Adipocyte (in vitro differentiated cells): ENCODE results near the gene WASL.

Experiments
- DNase-seq: peaks from one replicate; pipeline ENCODE4 v3.0.0-alpha.2; 2015; ENCODE audit warnings: low read depth
- H3K27me3 ChIP-seq: replicated peaks from 2 replicates; pipeline ENCODE4 v1.7.0; 2013; ENCODE audit warnings: mild to moderate bottlenecking, low read length, moderate library complexity; ENCODE audit not compliant: control insufficient read depth, insufficient read depth
- H3K36me3 ChIP-seq: 2 replicates; pipeline ENCODE4 v1.7.0; 2013; ENCODE audit warnings: low read length, mild to moderate bottlenecking, moderate library complexity; ENCODE audit not compliant: control insufficient read depth, insufficient read depth, severe bottlenecking
- H3K4me1 ChIP-seq: 2 replicates; pipeline ENCODE4 v1.7.0; 2013; ENCODE audit warnings: mild to moderate bottlenecking, low read length, moderate library complexity; ENCODE audit not compliant: control insufficient read depth, insufficient read depth
- H3K4me3 ChIP-seq: 2 replicates; pipeline ENCODE4 v1.7.0; 2013; ENCODE audit warnings: mild to moderate bottlenecking, low read length, moderate library complexity
- H3K9ac ChIP-seq: 2 replicates; pipeline ENCODE4 v1.7.0; 2013; ENCODE audit warnings: mild to moderate bottlenecking, low read length, moderate library complexity
- H3K9me3 ChIP-seq: 2 replicates; pipeline ENCODE4 v1.7.0; 2013; ENCODE audit warnings: mild to moderate bottlenecking, low read length, moderate library complexity; ENCODE audit not compliant: control insufficient read depth

The WASL gene

DNA sequence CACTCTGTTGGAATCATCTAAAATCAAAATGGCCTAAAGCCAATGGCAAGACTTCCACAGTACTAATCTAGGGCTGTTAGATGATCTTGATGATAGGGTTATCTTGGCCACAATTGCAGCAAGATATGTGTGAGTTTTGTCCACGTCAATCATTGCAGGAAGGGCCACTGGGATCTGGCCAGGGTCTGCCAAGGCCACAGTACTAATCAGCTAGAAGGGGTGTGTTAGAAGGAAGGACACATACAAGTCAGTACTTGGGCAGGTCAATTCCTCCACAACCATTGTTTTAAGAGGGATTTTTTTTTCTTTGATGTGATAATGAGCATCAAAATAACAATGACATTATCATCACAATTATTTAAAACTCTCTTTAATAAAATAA lies 91.5 kb downstream of the WASL start:
- no peak overlapping the region for H3K4me3 ChIP-seq
- no peaks in the 10 kb centered on the region for H3K27me3 ChIP-seq
- H3K36me3 ChIP-seq: no peaks in the 10 kb centered on the region
- DNase-seq: no peak
- H3K9ac ChIP-seq: no peak overlapping the region
- H3K4me1 ChIP-seq: no peaks in the 10 kb centered on the region
- H3K9me3 ChIP-seq: no peaks in the 10 kb centered on the region

DNA sequence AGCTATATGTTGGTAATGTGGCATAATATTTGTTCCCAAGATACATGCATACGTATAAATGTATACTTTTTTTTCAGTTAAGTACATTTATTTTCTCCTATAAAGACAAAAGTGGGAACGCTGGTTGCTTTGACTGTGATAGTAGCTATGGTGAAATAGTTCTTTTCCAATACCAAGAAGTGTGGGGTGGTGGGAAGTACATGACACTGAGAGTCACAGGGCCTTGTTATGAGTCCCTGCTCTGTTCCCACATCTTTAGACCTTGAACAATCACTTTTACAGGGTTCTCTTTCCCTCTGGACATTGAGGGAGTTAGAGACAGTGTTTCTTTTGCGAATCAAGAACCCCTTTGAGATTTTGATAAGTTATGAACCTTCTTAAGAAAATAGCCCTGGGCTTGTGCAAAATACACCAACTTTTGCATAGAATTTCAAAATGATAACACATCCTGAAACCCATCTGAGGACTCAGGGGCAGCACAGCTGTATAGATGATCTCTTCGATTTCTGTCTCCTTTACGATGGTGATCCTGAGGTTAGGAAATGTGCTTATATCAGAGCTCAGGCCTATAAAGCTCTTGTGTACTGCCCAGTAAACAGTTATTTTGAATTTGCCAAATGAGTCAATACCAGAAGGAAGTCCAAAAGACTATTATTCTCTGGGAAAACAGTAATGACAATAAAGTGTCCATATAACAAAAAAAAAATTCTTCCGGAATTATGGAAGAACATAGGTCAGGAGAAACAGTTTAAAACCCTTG lies 92.1 kb downstream of the WASL start:
- H3K4me3 ChIP-seq: no peak overlapping the region
- no peaks in the 10 kb centered on the region for H3K27me3 ChIP-seq
- H3K9me3 ChIP-seq: no peaks in the 10 kb centered on the region
- no peak overlapping the region for H3K9ac ChIP-seq
- DNase-seq: no peak
- H3K4me1 ChIP-seq: no peaks in the 10 kb centered on the region
- no peaks in the 10 kb centered on the region for H3K36me3 ChIP-seq

DNA sequence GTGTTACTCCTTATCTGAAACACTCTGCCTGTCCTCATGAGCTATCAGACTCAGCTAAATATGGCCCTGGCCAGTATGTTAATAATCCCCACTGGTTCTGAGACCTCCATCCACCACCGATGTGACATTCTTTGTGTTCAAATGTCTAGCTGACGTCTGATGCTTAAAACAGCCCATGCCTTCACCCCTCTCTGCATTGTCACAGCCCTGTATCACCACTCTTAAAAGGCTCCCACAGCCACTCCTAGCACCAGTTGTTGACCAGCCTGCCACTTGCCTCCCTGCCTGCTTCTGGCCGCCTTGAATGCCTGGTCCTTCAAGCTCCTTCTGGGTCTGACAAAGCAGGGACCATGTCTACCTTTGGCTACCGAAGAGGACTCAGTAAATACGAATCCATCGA lies 93.2 kb downstream of the WASL start, which contains the start of gene LMOD2:
Gene LMOD2, plus strand, starts transcription at position 253 of the 400 bp plus-strand sequence. Its CDS starts 98 bp downstream, at position 351.
- no peaks in the 10 kb centered on the region for H3K4me1 ChIP-seq
- no peak within 1 kb of the TSS for H3K4me3 ChIP-seq
- no peak within 1 kb of the TSS for H3K9ac ChIP-seq
- no peak for DNase-seq
- H3K27me3 ChIP-seq: no peaks in the 10 kb centered on the region
- H3K9me3 ChIP-seq: no peaks in the 10 kb centered on the region
- H3K36me3 ChIP-seq: no peaks in the 10 kb centered on the region

DNA sequence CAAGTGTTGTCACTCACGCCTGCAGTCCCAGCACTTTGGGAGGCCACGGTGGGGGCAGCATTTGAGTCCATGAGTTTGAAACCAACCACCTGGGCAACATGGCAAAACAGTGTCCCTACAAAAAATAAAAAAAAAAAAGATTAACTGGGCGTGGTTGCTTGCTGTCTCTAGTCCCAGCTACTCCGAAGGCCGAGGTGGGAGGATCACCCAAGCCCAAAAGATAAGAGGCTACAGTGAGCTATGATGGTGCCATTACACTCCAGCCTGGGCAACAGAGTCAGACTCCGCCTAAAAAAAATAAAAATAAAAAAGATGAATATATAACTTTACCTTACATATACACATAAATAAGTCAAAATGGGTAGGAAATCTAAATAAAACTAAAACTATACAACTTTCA lies 95.6 kb downstream of the WASL start:
- Histone ChIP-seq H3K9me3 (no peaks in the 10 kb centered on the region), H3K36me3 (no peaks in the 10 kb centered on the region), H3K4me1 (no peaks in the 10 kb centered on the region), H3K27me3 (no peaks in the 10 kb centered on the region), H3K4me3 (no peak overlapping the region), H3K9ac (no peak overlapping the region)
- DNase-seq: no peak

DNA sequence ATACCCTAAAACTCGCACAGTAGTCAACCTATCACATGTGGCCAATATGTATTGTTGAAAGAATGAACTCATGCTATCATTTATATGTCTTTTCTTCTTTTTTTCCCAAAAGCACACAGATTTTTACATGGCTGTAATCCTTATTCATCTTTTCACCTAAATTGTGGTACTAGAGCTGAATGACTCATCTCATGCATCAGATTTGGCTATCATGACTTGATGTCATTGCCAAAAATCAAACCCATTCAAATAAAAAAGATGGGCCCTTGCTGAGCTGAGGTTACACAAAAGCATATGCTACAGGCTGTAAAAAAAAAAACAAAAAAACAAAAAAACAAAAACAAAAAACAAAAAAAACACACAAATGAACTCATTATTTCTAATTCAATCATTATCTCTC lies 96.4 kb downstream of the WASL start:
- Histone ChIP-seq H3K4me1 (no peaks in the 10 kb centered on the region), H3K36me3 (no peaks in the 10 kb centered on the region), H3K4me3 (no peak overlapping the region), H3K9ac (no peak overlapping the region), H3K27me3 (no peaks in the 10 kb centered on the region), H3K9me3 (no peaks in the 10 kb centered on the region)
- DNase-seq: no peak

DNA sequence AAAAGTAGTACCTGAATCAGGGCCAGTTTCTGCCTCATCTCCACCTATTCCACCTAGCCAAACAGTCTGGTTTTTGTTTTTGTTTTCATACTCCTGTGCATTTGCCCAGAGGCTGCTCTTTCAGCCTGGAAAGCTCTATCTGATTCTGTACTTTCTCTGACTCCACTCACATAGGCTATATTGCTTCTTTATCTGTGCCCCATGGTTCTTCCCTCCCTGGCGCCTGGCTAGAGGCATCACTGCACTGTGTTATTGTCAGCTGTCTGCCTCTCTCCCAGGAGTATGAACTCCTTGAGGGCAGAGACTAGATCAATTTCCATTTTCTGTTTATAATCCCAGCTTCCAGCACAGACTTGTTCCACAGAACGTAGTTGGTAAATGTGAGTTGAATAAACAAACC lies 98.2 kb downstream of the WASL start:
- no peaks in the 10 kb centered on the region for H3K9me3 ChIP-seq
- no peak overlapping the region for H3K9ac ChIP-seq
- H3K36me3 ChIP-seq: no peaks in the 10 kb centered on the region
- H3K27me3 ChIP-seq: no peaks in the 10 kb centered on the region
- DNase-seq: no peak
- peaks cover 6% of the 10 kb centered on the region for H3K4me1 ChIP-seq
- no peak overlapping the region for H3K4me3 ChIP-seq

DNA sequence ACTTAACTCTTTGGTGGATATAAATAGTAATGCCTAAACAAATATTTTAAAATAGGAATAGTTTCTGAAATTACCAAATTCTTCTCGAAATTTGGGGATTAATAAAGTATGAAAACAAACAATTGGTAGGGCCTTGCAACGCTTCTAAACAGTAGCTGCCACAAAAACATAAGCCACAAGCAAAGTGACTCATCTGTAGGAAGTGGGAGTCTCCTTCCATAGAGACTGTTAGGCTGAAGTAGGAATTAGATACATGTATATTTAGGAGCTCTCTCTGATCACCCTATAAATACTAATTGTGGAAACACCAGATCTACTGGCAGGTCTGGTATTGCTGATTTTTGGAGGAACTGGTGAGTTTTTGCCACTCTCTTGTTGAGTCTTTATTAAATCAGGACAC lies 98.8 kb downstream of the WASL start:
- DNase-seq: no peak
- Histone ChIP-seq H3K36me3 (no peaks in the 10 kb centered on the region), H3K27me3 (no peaks in the 10 kb centered on the region), H3K4me3 (no peak overlapping the region), H3K4me1 (peaks cover 11% of the 10 kb centered on the region), H3K9ac (no peak overlapping the region), H3K9me3 (no peaks in the 10 kb centered on the region)

DNA sequence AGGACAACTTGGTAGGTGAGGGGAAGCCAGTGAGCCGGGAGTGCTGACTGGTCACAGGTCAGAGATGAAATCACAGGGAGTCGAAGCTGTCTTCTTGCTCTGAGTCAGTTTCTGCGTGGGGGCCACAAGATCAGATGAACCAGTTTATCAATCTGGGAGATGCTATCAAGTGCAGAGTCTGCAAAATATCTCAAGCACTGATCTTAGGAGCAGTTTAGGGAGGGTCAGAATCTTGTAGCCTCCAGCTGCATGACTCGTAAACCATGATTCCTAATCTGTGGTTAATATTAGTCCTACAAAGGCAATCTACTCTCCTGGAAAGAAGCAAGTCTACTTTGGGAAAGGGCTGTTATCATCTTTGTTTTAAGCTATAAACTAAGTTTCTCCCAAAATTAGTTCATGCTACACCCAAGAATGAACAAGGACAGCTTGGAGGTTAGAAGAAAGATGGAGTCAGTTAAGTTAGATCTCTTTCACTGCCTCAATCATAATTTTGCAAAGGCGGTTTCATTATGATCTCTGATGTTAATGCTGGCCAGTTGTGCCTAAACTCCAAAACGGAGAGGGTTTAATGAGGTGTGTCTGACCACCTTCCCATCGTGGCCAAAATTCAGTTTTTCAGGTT lies 101.6 kb downstream of the WASL start:
- Histone ChIP-seq H3K9me3 (no peaks in the 10 kb centered on the region), H3K4me3 (no peak overlapping the region), H3K36me3 (no peaks in the 10 kb centered on the region), H3K27me3 (no peaks in the 10 kb centered on the region), H3K4me1 (peaks cover 32% of the 10 kb centered on the region), H3K9ac (no peak overlapping the region)
- DNase-seq: no peak

DNA sequence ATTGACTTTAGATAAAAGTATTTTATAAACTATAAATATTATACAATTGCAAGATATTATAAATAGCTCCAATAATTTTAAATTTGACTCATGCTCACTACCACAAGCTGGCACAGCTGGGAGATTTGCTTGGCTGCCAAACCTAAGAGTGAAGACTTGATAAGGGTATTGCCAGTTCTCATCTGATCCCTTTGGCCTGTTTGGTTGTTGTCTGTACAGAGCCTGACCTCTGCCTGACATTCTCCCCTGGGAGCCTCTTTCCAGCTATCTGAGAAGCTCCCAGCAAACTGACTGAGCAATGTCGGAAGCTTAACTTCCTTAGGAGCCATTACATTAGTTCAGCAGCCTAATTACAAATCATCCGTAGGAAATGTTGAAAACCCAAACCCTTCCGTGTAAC lies 103.3 kb downstream of the WASL start:
- no peak overlapping the region for H3K9ac ChIP-seq
- DNase-seq: no peak
- no peak overlapping the region for H3K4me3 ChIP-seq
- H3K4me1 ChIP-seq: peaks cover 37% of the 10 kb centered on the region
- no peaks in the 10 kb centered on the region for H3K9me3 ChIP-seq
- no peaks in the 10 kb centered on the region for H3K27me3 ChIP-seq
- no peaks in the 10 kb centered on the region for H3K36me3 ChIP-seq

DNA sequence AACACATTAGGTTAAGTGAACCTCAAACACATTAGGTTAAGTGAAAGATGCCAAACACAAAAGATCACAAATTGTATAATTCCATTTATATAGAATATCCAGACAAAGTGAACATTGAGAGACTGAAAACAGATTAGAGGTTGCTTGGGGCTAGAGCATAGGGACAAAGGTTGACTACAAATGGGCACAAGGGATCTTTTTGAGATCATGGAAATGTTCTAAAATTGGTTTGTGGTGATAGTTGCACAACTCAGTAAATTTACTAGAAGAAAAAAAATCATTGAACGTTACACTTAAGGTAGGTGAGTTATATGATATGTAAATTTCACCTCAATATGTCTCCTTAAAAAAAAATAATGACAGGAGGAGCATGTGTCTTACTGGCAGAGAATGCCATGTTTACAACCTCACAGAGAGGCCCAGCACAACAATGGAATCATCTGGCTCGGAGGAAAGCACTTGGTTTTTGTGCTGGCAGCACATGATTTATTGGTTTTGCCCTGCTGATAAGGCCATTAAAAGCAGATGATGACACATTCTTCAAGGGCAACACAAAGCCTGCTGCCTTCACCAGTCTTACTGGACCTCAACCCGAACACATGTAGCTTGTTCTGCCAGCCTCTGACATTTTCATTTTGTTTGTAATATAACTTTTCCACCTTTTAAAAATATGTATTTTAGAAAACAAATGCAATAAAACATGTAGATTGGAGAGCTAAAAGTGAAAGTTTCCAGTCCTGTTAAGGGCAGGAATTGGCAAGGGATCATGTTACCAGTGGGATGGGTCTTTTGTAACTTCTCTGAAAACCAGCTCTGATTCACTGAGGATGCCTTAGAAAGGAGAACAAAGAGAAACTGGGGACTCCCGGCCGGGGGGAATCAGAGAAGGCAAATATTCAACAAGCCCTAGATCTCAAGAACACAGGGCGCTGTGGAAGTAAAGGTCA lies 105.0 kb downstream of the WASL start:
- Histone ChIP-seq H3K9ac (peak overlapping the region; percentile 0), H3K27me3 (no peaks in the 10 kb centered on the region), H3K4me1 (peaks cover 37% of the 10 kb centered on the region), H3K9me3 (no peaks in the 10 kb centered on the region), H3K36me3 (no peaks in the 10 kb centered on the region), H3K4me3 (peak overlapping the region; percentile 70)
- DNase-seq: peak; percentile 81

DNA sequence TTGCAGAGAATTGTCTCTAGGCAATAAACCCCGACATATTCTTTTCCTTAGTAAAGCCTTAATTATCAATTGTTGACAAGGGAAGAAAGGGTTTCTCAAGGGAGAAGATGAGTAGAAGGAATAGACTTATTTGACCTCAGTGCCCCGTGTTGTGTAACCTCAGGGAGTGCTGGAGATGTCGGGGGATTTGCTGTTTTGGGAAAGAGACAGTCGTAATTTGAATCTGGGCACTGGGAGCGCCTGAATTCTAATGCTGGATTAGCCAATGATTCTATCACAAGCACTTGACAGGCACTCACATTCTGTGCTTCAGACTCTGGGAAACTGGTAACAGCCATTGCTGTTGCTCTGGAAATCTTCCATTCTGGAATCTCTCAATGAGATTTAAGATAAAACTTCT lies 106.9 kb downstream of the WASL start:
- H3K36me3 ChIP-seq: no peaks in the 10 kb centered on the region
- H3K27me3 ChIP-seq: no peaks in the 10 kb centered on the region
- H3K4me1 ChIP-seq: peaks cover 37% of the 10 kb centered on the region
- no peak overlapping the region for H3K4me3 ChIP-seq
- DNase-seq: no peak
- no peaks in the 10 kb centered on the region for H3K9me3 ChIP-seq
- H3K9ac ChIP-seq: no peak overlapping the region
